HG02852 (cell line): ENCODE measurements around the gene PPP6R3.
"Not testable (repeated sequence)": the region's sequence is repeated elsewhere in the genome, so short reads cannot be mapped to it uniquely, and the experiment has no call there.

Source experiments
- ATAC-seq: cut with Tn5 transposase; IDR thresholded peaks from one replicate; pipeline ENCODE4 v1.9.1; 2021; ENCODE audit warnings: mild to moderate bottlenecking, moderate library complexity; ENCODE audit not compliant: unreplicated experiment

PPP6R3 gene

DNA sequence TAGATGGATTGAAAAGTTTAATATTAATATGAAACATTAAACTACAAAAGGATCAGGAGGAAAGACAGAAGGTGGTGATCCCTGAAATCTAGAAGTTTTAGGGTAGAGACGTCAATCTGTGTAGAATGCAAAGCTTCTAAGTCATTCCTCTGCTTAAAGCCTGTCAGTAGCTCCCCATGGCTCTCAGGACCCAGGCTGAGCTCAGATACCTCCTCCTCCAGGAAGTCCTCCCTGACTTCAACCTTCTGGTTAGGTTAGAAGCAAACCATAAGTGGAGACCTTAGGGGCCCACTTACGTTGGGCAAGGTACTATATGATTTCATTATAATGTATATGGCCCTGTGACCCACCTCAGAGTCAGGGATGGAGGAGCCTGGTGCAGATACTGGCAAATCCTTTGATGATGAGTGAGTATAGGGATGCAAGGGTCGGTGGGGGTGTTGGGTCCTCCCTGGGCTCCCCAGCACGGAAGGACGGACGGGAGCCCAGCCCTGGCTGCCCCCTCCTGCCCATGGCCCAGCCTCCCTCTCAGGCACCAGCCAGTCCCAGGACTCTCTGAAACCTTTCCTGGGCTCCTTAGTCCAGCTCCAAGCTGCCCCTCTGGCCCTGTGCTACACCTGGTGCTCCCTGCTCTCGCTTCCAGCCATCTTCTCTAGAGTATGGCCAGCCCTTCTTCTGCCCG is 3.2 kb upstream of the PPP6R3 start:
- ATAC-seq: no peak

DNA sequence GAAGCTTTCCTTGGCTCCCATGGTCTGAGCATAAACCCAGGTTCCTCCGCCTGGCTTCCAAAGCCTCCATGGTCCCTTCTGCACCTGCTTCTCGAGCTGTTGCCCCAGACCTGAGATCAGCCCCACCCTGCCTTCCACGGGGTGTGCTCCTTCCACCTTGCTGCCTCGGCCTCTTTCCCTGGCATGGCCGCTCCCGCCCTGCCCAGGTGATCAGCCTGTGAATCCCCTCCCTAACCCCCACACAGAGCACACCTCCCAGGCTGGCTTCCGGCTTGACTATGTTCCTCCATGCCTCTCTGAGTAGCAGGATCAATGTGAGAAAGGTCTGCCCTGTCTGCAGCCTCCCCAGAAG is 2.7 kb upstream of the PPP6R3 start:
- no peak for ATAC-seq

DNA sequence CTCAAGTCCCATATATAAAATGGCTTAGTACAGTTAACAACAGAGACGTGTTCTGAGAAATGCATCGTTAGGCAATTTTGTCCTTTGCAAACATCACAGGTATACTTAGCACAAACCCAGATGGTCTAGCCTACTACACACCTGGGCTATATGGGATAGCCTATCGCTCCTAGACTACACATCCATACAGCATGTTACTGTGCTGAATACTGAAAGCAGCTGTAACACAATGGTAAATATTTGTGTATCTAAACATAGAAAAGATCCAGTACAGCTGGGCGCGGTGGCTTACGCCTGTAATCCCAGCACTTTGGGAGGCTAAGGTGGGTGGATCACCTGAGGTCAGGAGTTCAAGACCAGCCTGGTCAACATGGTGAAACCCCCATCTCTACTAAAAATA is 2.2 kb upstream of the PPP6R3 start:
- not testable (repeated sequence) for ATAC-seq

DNA sequence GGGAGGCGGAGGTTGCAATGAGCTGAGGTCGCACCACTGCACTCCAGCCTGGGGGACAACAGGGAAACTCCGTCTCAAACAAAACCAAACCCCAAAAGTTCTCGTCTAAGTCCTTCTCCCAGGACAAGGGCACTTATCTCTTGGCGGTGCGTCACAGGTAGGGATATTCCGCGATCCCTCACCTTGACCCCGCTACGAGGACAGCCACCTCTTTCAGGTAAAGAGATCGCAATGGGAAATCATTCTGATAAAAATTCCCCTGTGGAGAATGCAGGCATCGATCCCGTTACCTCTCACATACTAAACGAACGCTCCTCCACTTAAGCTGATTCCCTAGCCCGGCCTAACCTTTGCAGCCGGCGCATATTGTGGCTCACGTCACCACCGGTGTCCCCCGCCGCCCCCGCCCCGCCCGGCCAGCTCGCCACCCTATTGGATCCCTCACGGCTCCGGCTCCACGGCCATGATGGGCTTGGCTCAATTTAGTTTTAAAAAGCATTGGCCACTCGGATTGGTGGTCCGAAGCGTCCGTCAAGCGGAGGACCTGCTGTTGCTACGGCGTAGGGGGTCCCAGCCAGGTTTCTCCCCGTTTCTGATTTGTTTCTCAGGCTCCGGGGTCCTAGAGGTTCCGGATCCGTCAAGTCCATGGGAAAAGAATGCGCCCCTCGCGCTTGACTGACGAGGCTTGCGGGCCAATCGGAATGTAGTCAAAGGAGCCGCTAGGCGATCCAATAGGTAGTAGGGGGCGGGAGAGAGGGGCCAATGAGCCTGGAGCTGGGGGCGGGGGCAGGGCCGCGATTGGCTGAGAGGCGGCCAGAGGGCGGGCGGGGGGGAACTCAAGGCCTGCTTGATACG is 439 bp upstream of the PPP6R3 start:
- peak; percentile 77 for ATAC-seq

DNA sequence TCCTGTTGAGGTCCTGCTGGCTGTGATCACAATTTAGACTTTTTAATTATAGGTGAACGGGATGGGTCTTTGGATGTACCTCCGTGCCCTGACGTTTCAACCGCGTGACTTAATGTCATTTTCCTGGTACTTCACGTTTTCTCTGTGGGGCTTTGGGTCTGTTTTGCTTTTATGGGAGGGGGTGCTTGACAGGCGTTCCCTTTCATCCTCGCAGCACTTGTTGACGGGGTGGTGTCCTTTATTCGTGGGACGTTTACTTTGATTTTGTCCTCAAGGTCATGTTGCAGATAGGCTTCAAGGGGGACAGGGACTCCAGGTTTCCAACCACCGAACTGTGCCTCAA is 994 bp downstream of the PPP6R3 start:
- no peak for ATAC-seq

DNA sequence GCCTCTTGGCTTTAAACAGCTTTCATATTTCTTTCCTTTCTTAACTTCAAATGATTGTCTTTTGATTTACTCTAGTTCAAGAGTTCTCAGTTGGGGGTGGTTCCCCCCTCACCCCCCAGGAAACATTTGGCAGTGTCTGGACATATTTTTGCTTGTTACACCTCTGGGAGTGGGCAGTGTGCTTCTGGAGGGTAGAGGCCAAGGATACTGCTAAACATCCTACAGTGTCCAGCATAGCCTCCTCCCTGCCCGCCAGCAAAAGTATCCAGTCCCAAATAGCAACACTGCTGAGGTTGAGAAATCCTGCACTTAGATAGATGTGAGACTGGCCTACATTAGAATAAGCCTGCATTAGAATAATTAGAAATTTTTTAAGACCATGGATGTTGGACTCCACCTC is 3.2 kb downstream of the PPP6R3 start:
- ATAC-seq: no peak

DNA sequence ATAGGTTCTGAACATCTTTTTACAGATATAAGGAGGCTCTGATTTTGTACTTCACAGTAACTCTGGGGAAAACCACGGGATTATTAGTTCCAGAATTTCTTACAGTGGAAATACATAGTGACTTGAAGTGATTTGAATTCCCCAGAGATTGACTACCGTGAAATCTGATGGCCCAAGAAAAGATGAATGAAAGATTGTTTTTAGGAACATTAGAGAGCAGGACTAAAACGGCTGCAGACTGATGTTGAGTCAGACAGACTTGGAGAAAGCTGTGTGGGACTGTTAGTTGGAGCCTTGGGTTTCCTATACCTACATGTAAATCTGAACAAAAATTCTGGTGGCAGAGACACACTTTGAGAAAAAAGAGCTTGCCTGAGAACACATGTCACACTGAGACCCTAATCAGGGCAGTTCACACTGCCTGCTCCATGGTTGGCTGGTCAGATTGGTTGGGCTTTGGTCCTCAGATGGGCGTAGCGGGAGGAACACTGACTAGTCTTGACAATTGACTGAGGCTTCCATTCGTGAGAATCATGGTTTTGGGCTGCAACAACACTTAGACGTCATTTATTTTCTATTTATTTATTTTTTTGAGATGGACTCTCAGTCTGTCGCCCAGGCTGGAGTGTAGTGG is 6.8 kb downstream of the PPP6R3 start:
- ATAC-seq: no peak

DNA sequence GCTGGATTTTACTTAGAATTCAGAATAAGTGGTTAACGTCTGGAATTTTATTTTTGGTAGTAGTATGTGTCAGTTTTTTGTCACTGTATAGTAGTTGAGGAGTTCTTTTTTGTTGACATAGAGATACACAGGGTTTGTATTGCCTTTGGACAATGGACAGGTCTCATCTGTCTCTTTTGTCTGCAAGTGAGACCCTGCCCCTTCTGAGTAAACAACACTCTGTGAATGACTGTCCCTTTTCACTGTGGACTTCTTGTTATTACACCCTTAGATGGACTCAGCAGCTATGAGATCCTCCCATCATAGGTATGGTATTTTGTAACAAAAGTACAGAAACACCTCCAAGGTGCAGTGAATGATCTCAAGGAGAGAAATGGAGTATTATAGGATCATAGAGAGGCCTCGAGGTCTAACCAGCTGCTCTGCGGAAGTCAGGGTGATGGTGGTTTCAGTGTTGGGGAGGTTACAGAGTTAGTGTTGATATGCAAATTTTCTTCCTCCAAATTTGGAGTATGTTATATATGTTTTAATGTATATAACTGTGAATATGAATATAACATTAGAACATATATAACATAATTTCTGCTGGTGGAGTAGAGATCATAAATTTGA is 7.8 kb downstream of the PPP6R3 start:
- ATAC-seq: no peak

DNA sequence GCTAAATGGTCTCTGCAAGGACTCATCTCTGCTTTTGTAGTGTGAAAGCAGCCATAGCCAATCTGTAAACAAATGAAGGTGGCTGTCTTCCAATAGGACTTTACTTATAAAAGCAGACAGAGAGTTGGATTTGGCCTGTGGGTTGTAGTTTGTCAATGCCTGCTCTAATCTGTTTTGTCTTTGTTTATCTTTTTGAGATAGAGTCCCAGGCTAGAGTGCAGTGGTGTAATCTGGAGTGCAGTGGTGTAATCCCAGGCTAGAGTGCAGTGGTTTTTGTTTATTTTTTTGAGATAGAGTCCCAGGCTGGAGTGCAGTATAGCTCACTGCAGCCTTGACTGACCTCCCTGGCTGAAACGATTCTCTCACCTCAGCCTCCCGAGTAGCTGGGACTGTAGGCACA is 8.6 kb downstream of the PPP6R3 start:
- ATAC-seq: no peak

DNA sequence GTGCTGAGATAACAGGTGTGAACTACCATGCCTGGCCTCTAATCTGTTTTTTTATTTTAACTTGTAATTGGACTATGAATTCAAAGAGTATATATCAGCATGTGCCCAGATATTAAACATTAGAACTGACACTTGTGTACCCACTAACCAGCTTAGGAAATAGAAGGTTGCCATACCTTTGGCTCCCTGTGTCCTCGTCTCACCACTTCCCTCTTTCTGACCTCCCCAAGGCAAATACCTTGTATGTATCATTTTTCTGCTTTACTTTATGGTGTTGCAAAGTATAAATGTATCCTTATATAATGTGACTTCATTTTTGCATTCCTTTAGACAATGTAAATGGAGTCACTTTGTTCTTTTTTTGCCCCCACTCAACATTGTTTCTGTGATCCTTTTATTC is 9.1 kb downstream of the PPP6R3 start:
- no peak for ATAC-seq

DNA sequence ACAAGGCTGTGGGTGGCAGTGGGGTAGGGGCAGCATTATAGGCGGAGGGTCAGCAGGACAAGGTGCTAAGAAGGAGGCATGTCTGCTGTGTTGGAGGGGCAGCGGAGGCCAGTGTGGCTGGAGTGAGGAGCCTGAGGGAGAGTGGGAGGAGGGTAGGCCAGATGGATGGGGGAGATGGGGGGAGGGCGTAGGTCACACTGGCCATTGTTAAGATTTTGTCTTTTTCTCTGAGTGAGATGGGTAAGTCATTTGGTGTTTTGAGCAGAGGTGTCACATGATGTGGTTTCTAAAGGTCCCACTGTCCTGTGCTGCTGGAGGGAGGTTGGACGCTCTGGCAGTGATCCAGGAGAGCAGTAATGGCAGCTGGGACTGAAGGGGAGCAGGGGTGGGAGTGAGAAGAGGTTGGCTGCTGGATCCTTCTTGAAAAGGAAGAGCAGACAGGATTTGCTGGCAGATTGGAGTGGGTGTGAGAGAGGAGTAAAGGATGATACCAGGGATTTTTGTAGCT is 9.8 kb downstream of the PPP6R3 start:
- no peak for ATAC-seq

DNA sequence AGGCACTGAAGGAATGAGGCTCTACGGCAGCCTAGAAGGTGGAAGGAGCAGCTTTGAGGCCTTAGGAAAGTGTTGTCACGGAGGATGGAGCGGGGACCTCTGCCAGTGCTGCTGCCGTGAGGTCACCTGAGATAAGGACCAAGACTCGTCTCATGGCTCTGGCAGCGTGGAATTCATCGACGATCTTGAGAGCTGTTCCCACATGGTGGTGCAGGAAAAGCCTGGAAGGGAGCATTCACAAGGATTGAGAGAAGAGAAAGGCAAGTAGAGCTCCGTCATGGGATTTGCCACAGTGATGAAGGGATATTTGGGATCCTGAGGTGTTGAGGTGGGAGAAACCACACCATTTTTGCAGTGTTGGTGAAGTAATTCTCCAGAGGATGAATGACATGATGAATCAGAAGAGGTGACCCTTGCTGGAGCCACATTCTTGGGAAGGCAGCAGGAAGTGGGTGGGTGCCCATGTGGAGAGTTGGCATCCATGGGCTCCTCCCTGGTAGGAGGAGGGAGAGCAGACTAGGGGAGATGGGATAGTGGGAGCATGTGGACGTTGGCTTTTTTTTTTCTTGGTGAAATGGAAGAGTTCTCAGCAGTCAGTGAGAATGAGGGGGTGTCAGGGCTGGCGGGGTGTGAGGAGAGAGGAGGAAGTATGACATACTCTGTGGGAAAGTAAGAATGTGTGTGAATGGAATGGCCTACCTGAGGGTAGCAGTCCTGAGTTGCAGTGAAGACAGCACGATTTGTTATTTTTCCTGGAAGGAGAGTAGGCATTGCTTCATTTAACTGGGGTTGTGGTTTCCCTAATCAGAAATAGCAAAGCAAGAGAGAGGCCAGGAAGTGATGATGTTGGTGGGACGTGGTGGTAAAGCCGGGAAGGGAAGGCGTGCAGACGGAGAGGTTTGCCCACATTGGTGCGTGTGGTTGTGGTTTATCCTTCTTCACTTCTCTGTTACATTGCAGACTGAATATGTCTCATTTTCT is 11.1 kb downstream of the PPP6R3 start:
- no peak for ATAC-seq

DNA sequence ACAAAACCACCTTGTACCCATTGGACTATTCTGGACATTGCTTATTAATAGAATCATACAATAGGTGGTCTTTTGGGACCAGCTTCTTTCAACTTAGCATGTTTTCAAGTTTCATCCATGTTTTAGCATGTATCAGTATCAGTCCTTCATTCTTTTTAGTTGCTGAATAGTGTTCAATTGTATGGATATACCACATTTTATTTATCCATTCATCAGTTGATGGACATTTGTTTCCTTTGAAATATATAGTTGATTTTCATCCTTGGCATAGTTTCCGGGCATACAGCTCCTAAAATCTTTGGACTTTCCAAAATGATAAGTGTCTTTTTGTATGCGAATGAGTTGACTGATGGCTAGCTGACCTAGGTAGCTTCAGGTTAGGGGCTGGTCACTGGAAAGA is 12.2 kb downstream of the PPP6R3 start:
- no peak for ATAC-seq

DNA sequence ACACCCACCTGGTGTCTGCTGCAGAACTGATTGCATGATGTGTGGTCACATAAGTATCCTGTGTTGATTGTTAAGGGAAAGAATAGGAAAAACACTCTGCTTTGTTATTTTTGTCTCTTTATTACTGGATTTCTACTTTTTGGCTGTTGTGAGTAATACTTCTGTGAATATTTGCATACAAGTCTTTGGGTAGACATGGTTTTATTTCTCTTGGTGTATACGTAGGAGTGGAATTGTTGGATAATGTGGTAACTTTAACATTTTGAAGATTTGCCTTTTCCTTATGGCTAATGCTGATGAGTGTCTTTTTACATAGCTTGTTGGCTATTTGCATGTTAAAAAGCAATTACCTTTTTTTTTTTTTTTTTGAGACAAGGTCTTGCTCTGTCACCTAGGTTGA is 13.1 kb downstream of the PPP6R3 start:
- ATAC-seq: no peak

DNA sequence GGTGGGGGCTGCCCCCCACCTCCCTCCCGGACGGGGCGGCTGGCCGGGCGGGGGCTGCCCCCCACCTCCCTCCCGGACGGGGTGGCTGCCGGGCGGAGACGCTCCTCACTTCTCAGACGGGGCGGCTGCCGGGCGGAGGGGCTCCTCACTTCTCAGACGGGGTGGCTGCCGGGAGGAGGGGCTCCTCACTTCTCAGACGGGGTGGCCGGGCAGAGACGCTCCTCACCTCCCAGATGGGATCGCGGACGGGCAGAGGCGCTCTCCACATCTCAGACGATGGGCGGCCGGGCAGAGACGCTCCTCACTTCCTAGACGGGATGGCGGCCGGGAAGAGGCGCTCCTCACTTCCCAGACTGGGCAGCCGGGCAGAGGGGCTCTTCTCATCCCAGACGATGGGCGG is 15.1 kb downstream of the PPP6R3 start:
- ATAC-seq: not testable (repeated sequence)

DNA sequence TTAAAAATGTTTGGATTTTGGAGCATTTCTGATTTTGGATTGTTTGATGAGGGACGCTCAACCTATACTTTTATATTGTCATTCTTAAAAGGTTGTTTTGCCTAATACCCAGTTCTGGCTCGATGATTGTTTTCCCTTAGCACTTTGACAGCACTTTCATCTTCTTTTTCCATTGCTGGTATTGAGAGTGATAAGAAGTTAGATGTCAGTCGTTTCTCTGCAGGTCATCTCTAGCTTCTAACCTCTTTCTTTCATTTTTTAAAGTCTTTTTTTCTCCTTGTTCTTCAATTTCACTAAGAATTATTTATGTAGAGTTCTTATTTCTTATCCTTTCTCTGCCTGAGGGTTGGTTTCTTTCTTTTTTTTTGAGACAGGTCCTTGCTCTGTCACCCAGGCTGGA is 18.8 kb downstream of the PPP6R3 start:
- ATAC-seq: no peak

DNA sequence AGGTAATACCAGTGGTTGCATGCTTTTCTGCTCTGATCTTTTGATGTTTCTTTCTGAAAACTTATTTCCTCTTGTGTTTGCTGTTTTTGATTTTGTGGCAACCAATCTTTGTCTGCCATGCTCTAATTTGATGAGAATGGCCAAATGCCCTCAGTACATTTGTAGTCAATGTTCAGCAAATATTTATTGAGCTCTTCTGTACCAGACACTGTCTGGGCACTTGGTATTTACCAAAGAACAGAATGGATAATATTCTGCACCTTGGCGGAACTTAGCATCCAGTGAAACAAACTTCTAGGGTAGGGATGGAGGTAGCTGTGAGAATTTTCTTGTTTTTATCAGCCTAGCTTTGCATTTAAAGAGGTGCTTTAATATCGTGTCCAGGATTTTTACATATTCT is 19.6 kb downstream of the PPP6R3 start:
- no peak for ATAC-seq

DNA sequence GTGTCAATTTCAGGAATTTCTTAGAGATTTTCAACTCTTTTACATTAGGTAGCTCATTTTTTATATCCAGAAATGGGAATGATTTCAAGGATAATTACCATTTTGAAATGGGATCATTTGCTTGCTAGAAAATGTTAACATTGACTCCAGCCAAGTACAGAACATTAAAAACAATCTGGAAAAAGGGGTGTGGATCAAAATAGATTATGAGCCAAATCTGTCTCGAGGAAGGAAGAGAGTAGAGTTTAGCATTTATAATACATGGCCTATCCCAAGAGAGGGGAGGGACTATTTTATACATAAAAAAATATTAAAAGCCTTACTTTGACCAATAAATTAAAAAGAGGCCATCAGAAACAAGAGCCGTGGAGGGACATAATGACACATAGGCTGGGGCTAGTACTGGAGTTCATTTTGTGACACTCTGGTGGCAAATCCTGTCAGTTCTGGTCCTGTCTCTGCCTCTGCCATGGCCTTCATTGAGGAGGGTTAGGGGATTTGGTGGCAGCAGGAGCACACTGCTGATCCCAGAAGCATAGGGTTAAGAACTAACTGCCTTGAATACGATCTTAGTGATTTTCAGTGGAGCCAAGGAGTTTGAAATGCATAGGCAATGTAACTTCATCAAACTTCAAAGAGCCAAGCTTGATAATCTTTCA is 20.4 kb downstream of the PPP6R3 start:
- ATAC-seq: no peak

DNA sequence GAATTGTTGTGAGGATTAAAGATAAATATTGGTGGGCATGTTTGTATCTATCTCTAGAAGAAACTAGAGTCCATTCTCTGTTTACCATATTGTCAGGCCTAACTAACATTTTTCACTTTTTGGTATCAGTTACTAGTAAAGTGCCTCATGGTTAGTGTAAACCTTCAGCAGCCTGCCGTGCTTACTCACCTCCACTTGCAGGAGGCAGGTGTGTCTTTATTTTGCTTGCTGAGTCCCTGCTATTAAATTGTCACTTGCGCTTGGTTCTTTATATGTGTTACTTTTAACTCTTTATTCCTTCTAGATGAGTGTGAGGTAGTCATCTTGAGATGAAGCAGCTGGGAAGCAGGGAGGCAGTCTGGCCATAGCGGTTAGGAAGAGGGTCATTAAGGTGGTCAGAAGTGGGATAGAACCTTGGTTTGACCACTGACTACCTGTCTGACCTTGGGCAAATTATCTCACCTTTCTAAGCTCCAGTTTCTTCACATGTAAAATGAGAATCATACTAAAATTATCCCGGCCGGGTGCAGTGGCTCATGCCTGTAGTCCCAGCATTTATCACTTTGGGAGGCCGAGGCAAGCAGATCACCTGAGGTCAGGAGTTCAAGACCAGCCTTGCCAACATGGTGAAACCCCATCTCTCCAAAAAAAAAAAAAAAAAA is 21.2 kb downstream of the PPP6R3 start:
- ATAC-seq: no peak
